RWPE2 (cell line): ENCODE results near the gene C11orf54.
"Not testable (repeated sequence)": the region's sequence is repeated elsewhere in the genome, so short reads cannot be mapped to it uniquely, and the experiment has no call there.

Experiments
- ATAC-seq: fragments of 200-7000 bp; cut with Tn5 transposase; 3 replicates; pipeline ENCODE4 v1.9.1; 2021; ENCODE audit warnings: low read depth
- DNase-seq: peaks from one replicate; pipeline ENCODE4 v3.0.0-alpha.2; 2020; ENCODE audit warnings: low spot score
- H3K27ac ChIP-seq: fragments of 450-650 bp; 2 replicates; pipeline ENCODE4 v1.5.1; 2017; ENCODE audit warnings: mild to moderate bottlenecking; ENCODE audit not compliant: poor library complexity, severe bottlenecking
- H3K27me3 ChIP-seq: fragments of 250-450 bp; sonication (Bioruptor Pico); 2 replicates; pipeline ENCODE4 v1.5.1; 2021; ENCODE audit warnings: mild to moderate bottlenecking, moderate library complexity; ENCODE audit not compliant: insufficient read depth, poor library complexity, severe bottlenecking
- H3K36me3 ChIP-seq: fragments of 250-450 bp; sonication (Bioruptor Pico); 2 replicates; pipeline ENCODE4 v1.5.1; 2020; ENCODE audit warnings: low read depth, mild to moderate bottlenecking, moderate library complexity
- H3K4me1 ChIP-seq: fragments of 250-450 bp; sonication (Bioruptor Pico); 2 replicates; pipeline ENCODE4 v1.5.1; 2021; ENCODE audit warnings: mild to moderate bottlenecking, moderate library complexity; ENCODE audit not compliant: insufficient read depth, poor library complexity, severe bottlenecking
- H3K4me3 ChIP-seq: fragments of 250-450 bp; sonication (Bioruptor Pico); 2 replicates; pipeline ENCODE4 v1.5.1; 2021; ENCODE audit warnings: mild to moderate bottlenecking, moderate library complexity; ENCODE audit not compliant: severe bottlenecking
- H3K9me3 ChIP-seq: fragments of 250-450 bp; sonication (Bioruptor Pico); 2 replicates; pipeline ENCODE4 v1.5.1; 2021; ENCODE audit warnings: mild to moderate bottlenecking, moderate library complexity; ENCODE audit not compliant: severe bottlenecking
- TF ChIP-seq, protein P1 (sequence below): fragments of 450-650 bp; IDR thresholded peaks from one replicate; pipeline ENCODE4 v1.5.1; 2017; ENCODE audit warnings: mild to moderate bottlenecking, moderate library complexity; ENCODE audit not compliant: poor library complexity, severe bottlenecking

C11orf54 gene

DNA sequence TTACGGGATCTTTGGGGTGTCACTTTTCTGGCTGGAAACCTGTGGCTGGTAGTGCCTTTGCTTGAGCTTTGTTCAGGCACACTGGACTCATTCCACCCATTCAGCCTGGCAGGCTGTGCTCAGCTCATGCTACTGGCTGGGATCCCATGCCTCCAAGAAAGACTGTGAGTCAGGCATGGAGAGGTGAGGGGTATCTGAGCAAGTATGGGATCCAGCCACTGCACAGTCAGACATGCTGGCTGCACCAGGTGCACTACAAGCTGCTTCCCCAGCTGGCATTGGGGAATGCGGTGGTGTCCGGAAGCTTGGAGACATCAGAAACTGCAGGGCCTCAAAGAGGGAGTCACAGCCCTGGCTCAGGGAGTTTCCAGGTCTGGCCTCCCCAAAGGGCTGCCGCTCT lies 30.7 kb downstream of the C11orf54 start:
- H3K4me3 ChIP-seq = no peak overlapping the region
- no peaks in the 10 kb centered on the region for H3K27me3 ChIP-seq
- no peak for DNase-seq
- H3K27ac ChIP-seq = no peak overlapping the region
- H3K36me3 ChIP-seq = no peaks in the 10 kb centered on the region
- TF ChIP-seq, protein P1, sequence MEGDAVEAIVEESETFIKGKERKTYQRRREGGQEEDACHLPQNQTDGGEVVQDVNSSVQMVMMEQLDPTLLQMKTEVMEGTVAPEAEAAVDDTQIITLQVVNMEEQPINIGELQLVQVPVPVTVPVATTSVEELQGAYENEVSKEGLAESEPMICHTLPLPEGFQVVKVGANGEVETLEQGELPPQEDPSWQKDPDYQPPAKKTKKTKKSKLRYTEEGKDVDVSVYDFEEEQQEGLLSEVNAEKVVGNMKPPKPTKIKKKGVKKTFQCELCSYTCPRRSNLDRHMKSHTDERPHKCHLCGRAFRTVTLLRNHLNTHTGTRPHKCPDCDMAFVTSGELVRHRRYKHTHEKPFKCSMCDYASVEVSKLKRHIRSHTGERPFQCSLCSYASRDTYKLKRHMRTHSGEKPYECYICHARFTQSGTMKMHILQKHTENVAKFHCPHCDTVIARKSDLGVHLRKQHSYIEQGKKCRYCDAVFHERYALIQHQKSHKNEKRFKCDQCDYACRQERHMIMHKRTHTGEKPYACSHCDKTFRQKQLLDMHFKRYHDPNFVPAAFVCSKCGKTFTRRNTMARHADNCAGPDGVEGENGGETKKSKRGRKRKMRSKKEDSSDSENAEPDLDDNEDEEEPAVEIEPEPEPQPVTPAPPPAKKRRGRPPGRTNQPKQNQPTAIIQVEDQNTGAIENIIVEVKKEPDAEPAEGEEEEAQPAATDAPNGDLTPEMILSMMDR = no peak
- H3K4me1 ChIP-seq = no peaks in the 10 kb centered on the region
- no peak for ATAC-seq
- H3K9me3 ChIP-seq = no peaks in the 10 kb centered on the region

GRCh38 chr11:93773045-93773477 lies 31.6 kb downstream of the C11orf54 start:
- no peak overlapping the region for H3K4me3 ChIP-seq
- no peaks in the 10 kb centered on the region for H3K27me3 ChIP-seq
- DNase-seq (no peak), ATAC-seq (no peak)
- no peaks in the 10 kb centered on the region for H3K4me1 ChIP-seq
- no peaks in the 10 kb centered on the region for H3K9me3 ChIP-seq
- no peaks in the 10 kb centered on the region for H3K36me3 ChIP-seq
- TF ChIP-seq, protein P1 = no peak
- no peak overlapping the region for H3K27ac ChIP-seq

- H3K4me3 ChIP-seq = no peak overlapping the region
- H3K27me3 ChIP-seq = no peaks in the 10 kb centered on the region
- no peak overlapping the region for H3K27ac ChIP-seq
- no peaks in the 10 kb centered on the region for H3K36me3 ChIP-seq
- no peak for ATAC-seq
- no peak for DNase-seq
- TF ChIP-seq, protein P1 = no peak
- H3K9me3 ChIP-seq = no peaks in the 10 kb centered on the region
- no peaks in the 10 kb centered on the region for H3K4me1 ChIP-seq
Observed at GRCh38 chr11:93773601-93774200, 32.2 kb downstream of the C11orf54 start.

GRCh38 chr11:93774560-93774959 lies 33.1 kb downstream of the C11orf54 start:
- ATAC-seq, H3K36me3 ChIP-seq, H3K27me3 ChIP-seq, H3K4me3 ChIP-seq, DNase-seq, H3K9me3 ChIP-seq, H3K4me1 ChIP-seq, H3K27ac ChIP-seq: not testable (repeated sequence)

DNA sequence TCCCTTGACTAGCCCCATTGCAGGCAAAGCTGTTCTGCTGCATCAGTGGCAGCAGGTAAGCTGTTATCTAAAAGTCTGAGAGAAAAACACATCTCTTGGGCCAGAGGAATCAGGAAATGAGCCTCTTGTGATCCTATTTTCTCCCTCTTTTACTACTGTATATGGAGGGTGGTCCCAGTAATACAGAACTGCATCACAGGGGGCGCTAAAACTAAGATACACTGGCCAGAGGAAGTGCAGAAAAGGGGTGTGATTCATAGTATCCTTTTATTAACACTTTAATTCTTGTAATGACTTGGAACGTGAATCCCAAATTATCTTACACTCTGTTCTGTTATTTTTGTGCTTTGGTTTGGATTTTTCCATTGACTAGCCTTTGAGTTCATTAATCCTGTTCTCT lies 33.8 kb downstream of the C11orf54 start:
- Histone ChIP-seq H3K36me3 (no peaks in the 10 kb centered on the region), H3K9me3 (no peaks in the 10 kb centered on the region)
- no peak for DNase-seq

More for the DNA sequence above, 33.8 kb downstream of the C11orf54 start:
- Histone ChIP-seq H3K4me3 (no peak overlapping the region), H3K27me3 (no peaks in the 10 kb centered on the region), H3K27ac (no peak overlapping the region), H3K4me1 (no peaks in the 10 kb centered on the region)
- TF ChIP-seq, protein P1 = no peak
- no peak; the same call in 2 of the 3 replicates for ATAC-seq
